DND-41 (cell line): ENCODE results near the gene SMYD4.

Experiments used
- ATAC-seq: fragments of 200-7000 bp; cut with Tn5 transposase; 3 replicates; pipeline ENCODE4 v1.9.1; 2021; ENCODE audit warnings: low read depth; ENCODE audit not compliant: insufficient read depth
- DNase-seq: peaks from one replicate; pipeline ENCODE4 v3.0.0-alpha.2; 2020
- H2AFZ ChIP-seq: 2 replicates; pipeline ENCODE4 v1.6.0; 2012; ENCODE audit warnings: low read depth, low read length
- H3K27ac ChIP-seq: 2 replicates; pipeline ENCODE4 v1.5.1; 2012; ENCODE audit warnings: low read length, inconsistent platforms
- H3K27me3 ChIP-seq: fragments of 200-600 bp; sonication (generic); 2 replicates; pipeline ENCODE4 v1.6.0; 2012; ENCODE audit warnings: low read length, mild to moderate bottlenecking, inconsistent platforms; ENCODE audit not compliant: insufficient read depth, poor library complexity
- H3K36me3 ChIP-seq: 2 replicates; pipeline ENCODE4 v1.5.1; 2012; ENCODE audit warnings: low read length, inconsistent platforms; ENCODE audit not compliant: insufficient read depth
- H3K4me1 ChIP-seq: 2 replicates; pipeline ENCODE4 v1.5.1; 2012; ENCODE audit warnings: mild to moderate bottlenecking, low read length; ENCODE audit not compliant: insufficient read depth
- H3K4me2 ChIP-seq: 2 replicates; pipeline ENCODE4 v1.6.0; 2012; ENCODE audit warnings: mild to moderate bottlenecking, moderate library complexity, low read length, inconsistent platforms; ENCODE audit not compliant: insufficient read depth
- H3K4me3 ChIP-seq, 2 experiments: fragments of 200-600 bp in 1 of 2; shearing (Covaris generic) in 1 of 2; 2 replicates each; pipeline ENCODE4 v1.5.1; 2012 to 2016; ENCODE audit warnings: inconsistent platforms in 2 of 2, low read length in 2 of 2, mild to moderate bottlenecking in 2 of 2, low read depth in 1 of 2, moderate library complexity in 1 of 2
- H3K79me2 ChIP-seq: 2 replicates; pipeline ENCODE4 v1.6.0; 2012; ENCODE audit warnings: low read length, inconsistent platforms; ENCODE audit not compliant: insufficient read depth
- H3K9ac ChIP-seq: 2 replicates; pipeline ENCODE4 v1.6.0; 2012; ENCODE audit warnings: low read depth, mild to moderate bottlenecking, inconsistent platforms, low read length, moderate library complexity
- H3K9me3 ChIP-seq: 2 replicates; pipeline ENCODE4 v1.5.1; 2012; ENCODE audit warnings: low read length, moderate library complexity, mild to moderate bottlenecking, inconsistent platforms; ENCODE audit not compliant: insufficient read depth, severe bottlenecking
- H4K20me1 ChIP-seq: 2 replicates; pipeline ENCODE4 v1.6.0; 2012; ENCODE audit warnings: low read length; ENCODE audit not compliant: insufficient read depth
- EZH2 ChIP-seq: IDR thresholded peaks from 3 replicates; pipeline ENCODE4 v1.6.1; 2012; ENCODE audit warnings: borderline replicate concordance, low read depth, mild to moderate bottlenecking, moderate library complexity, low read length, inconsistent platforms; ENCODE audit not compliant: severe bottlenecking
- TF ChIP-seq, protein P1 (sequence below): IDR thresholded peaks from 2 replicates; pipeline ENCODE4 v1.5.1; 2012; ENCODE audit warnings: borderline replicate concordance, low read length, moderate library complexity, mild to moderate bottlenecking; ENCODE audit not compliant: poor library complexity, severe bottlenecking; ENCODE audit errors: extremely low read depth

The SMYD4 gene

GRCh38 chr17:1753767-1754429 lies 75.8 kb downstream of the SMYD4 start:
- H3K4me1 ChIP-seq: no peaks in the 10 kb centered on the region
- no peak overlapping the region for H3K4me2 ChIP-seq
- no peak overlapping the region for H2AFZ ChIP-seq
- no peaks in the 10 kb centered on the region for H3K36me3 ChIP-seq
- TF ChIP-seq EZH2: no peak
- TF ChIP-seq, protein P1, sequence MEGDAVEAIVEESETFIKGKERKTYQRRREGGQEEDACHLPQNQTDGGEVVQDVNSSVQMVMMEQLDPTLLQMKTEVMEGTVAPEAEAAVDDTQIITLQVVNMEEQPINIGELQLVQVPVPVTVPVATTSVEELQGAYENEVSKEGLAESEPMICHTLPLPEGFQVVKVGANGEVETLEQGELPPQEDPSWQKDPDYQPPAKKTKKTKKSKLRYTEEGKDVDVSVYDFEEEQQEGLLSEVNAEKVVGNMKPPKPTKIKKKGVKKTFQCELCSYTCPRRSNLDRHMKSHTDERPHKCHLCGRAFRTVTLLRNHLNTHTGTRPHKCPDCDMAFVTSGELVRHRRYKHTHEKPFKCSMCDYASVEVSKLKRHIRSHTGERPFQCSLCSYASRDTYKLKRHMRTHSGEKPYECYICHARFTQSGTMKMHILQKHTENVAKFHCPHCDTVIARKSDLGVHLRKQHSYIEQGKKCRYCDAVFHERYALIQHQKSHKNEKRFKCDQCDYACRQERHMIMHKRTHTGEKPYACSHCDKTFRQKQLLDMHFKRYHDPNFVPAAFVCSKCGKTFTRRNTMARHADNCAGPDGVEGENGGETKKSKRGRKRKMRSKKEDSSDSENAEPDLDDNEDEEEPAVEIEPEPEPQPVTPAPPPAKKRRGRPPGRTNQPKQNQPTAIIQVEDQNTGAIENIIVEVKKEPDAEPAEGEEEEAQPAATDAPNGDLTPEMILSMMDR: no peak
- H4K20me1 ChIP-seq: no peaks in the 10 kb centered on the region
- no peak overlapping the region for H3K4me3 ChIP-seq
- no peaks in the 10 kb centered on the region for H3K79me2 ChIP-seq
- H3K27ac ChIP-seq: no peak overlapping the region
- DNase-seq: no peak
- no peaks in the 10 kb centered on the region for H3K9me3 ChIP-seq
- no peaks in the 10 kb centered on the region for H3K27me3 ChIP-seq
- H3K9ac ChIP-seq: no peak overlapping the region
- no peak for ATAC-seq

- Histone ChIP-seq H3K27ac (no peak overlapping the region), H4K20me1 (no peaks in the 10 kb centered on the region), H3K4me2 (no peak overlapping the region), H3K9ac (no peak overlapping the region), H3K4me1 (no peaks in the 10 kb centered on the region), H3K79me2 (no peaks in the 10 kb centered on the region), H3K4me3 (no peak overlapping the region), H3K36me3 (no peaks in the 10 kb centered on the region), H2AFZ (no peak overlapping the region), H3K27me3 (no peaks in the 10 kb centered on the region), H3K9me3 (no peaks in the 10 kb centered on the region)
- ATAC-seq: no peak
- TF ChIP-seq EZH2: no peak
- TF ChIP-seq, protein P1: no peak
- DNase-seq: no peak
Observed at GRCh38 chr17:1752425-1753262, 77.1 kb downstream of the SMYD4 start.

- Histone ChIP-seq H3K27me3 (no peaks in the 10 kb centered on the region), H3K4me3 (no peak overlapping the region), H3K4me1 (no peaks in the 10 kb centered on the region), H3K79me2 (no peaks in the 10 kb centered on the region), H2AFZ (no peak overlapping the region), H4K20me1 (no peaks in the 10 kb centered on the region), H3K4me2 (no peak overlapping the region), H3K9ac (no peak overlapping the region), H3K27ac (no peak overlapping the region), H3K9me3 (no peaks in the 10 kb centered on the region), H3K36me3 (no peaks in the 10 kb centered on the region)
- no peak for DNase-seq
- ATAC-seq: no peak
- TF ChIP-seq EZH2: no peak
- TF ChIP-seq, protein P1: no peak
Observed at GRCh38 chr17:1750628-1751027, 79.1 kb downstream of the SMYD4 start.
